CD4-positive, alpha-beta T cell treated with Interleukin-2 at 100 ng/mL for 4 hours (primary cell): ENCODE results near the gene ADAM30.

Experiments
- DNase-seq: peaks from one replicate; pipeline ENCODE4 v3.0.0-alpha.2; 2020; ENCODE audit warnings: low spot score

The ADAM30 gene

GRCh38 chr1:119908661-119909060, 12.3 kb upstream of the ADAM30 start:
- DNase-seq, result no peak

- DNase-seq, result no peak
Measured at GRCh38 chr1:119906927-119907652, 10.8 kb upstream of the ADAM30 start.

- no peak for DNase-seq
Measured at GRCh38 chr1:119903443-119903835, 7.1 kb upstream of the ADAM30 start.

- DNase-seq, result no peak
Measured at GRCh38 chr1:119902775-119903442, 6.6 kb upstream of the ADAM30 start.

- no peak for DNase-seq
Measured at GRCh38 chr1:119898981-119899720, 2.8 kb upstream of the ADAM30 start.

GRCh38 chr1:119898530-119898929, 2.2 kb upstream of the ADAM30 start:
- DNase-seq, result no peak

GRCh38 chr1:119895102-119895501, 1.2 kb downstream of the ADAM30 start:
- no peak for DNase-seq

- no peak for DNase-seq
Measured at GRCh38 chr1:119893827-119894700, 2.3 kb downstream of the ADAM30 start.

GRCh38 chr1:119893238-119893791, 3.0 kb downstream of the ADAM30 start:
- DNase-seq, result peak; percentile 2

GRCh38 chr1:119891386-119891785, 4.9 kb downstream of the ADAM30 start:
- no peak for DNase-seq

- no peak for DNase-seq
Measured at GRCh38 chr1:119888476-119888875, 7.8 kb downstream of the ADAM30 start.

GRCh38 chr1:119887427-119887826, 8.9 kb downstream of the ADAM30 start:
- no peak for DNase-seq

GRCh38 chr1:119885903-119886783, 10.2 kb downstream of the ADAM30 start:
- DNase-seq, result peak; percentile 50

GRCh38 chr1:119884711-119885110, 11.6 kb downstream of the ADAM30 start:
- no peak for DNase-seq

- no peak for DNase-seq
Measured at GRCh38 chr1:119883826-119884225, 12.5 kb downstream of the ADAM30 start.

- DNase-seq, result no peak
Measured at GRCh38 chr1:119882132-119883049, 13.9 kb downstream of the ADAM30 start.

GRCh38 chr1:119879510-119880434, 16.5 kb downstream of the ADAM30 start:
- no peak for DNase-seq

- no peak for DNase-seq
Measured at GRCh38 chr1:119878171-119878570, 18.1 kb downstream of the ADAM30 start.
